Loucy (cell line): Measurements from ENCODE around the gene FHIT.

ENCODE experiments used
- H2AFZ ChIP-seq: fragments of 200-600 bp; sonication (generic); 2 replicates; pipeline ENCODE4 v1.6.0; 2016; ENCODE audit warnings: antibody characterized with exemption, mild to moderate bottlenecking, low read length, moderate library complexity
- H3F3A ChIP-seq: fragments of 200-600 bp; 2 replicates; pipeline ENCODE4 v1.6.0; 2016; ENCODE audit warnings: antibody characterized with exemption, low read depth, mild to moderate bottlenecking
- H3K27me3 ChIP-seq: fragments of 200-600 bp; sonication (generic); 2 replicates; pipeline ENCODE4 v1.6.1; 2014; ENCODE audit warnings: low read length, mild to moderate bottlenecking; ENCODE audit not compliant: insufficient read depth, poor library complexity, severe bottlenecking
- H3K36me3 ChIP-seq: fragments of 200-600 bp; sonication (generic); 2 replicates; pipeline ENCODE4 v1.6.1; 2016; ENCODE audit warnings: low read length; ENCODE audit not compliant: insufficient read depth
- H3K4me1 ChIP-seq: fragments of 200-600 bp; sonication (generic); 2 replicates; pipeline ENCODE4 v1.5.1; 2014; ENCODE audit warnings: low read length, mild to moderate bottlenecking; ENCODE audit not compliant: insufficient read depth, poor library complexity, severe bottlenecking
- H3K4me2 ChIP-seq: fragments of 200-600 bp; sonication (generic); 2 replicates; pipeline ENCODE4 v1.6.0; 2014; ENCODE audit warnings: antibody characterized with exemption, low read length, low read depth, mild to moderate bottlenecking; ENCODE audit not compliant: poor library complexity, severe bottlenecking
- H3K4me3 ChIP-seq: fragments of 200-600 bp; sonication (generic); 2 replicates; pipeline ENCODE4 v1.5.1; 2014; ENCODE audit warnings: low read length, mild to moderate bottlenecking, mixed read lengths; ENCODE audit not compliant: poor library complexity, severe bottlenecking
- H3K79me2 ChIP-seq: fragments of 200-600 bp; sonication (generic); 2 replicates; pipeline ENCODE4 v1.6.1; 2014; ENCODE audit warnings: low read length; ENCODE audit not compliant: insufficient read depth
- H3K9ac ChIP-seq: fragments of 200-600 bp; sonication (generic); 2 replicates; pipeline ENCODE4 v1.6.0; 2014; ENCODE audit warnings: mild to moderate bottlenecking, low read depth, low read length, moderate library complexity; ENCODE audit not compliant: poor library complexity, severe bottlenecking
- H3K9me2 ChIP-seq: fragments of 200-600 bp; sonication (generic); replicated peaks from 2 replicates; pipeline ENCODE4 v1.6.1; 2016; ENCODE audit warnings: low read depth, low read length, mixed read lengths
- H3K9me3 ChIP-seq: fragments of 200-600 bp; sonication (generic); 2 replicates; pipeline ENCODE4 v1.6.1; 2014; ENCODE audit warnings: mild to moderate bottlenecking, antibody characterized with exemption, low read length, low read depth; ENCODE audit not compliant: insufficient read depth
- H4K20me1 ChIP-seq: fragments of 200-600 bp; sonication (generic); 2 replicates; pipeline ENCODE4 v1.6.0; 2014; ENCODE audit warnings: antibody characterized with exemption, low read length, mild to moderate bottlenecking; ENCODE audit not compliant: insufficient read depth, poor library complexity, severe bottlenecking
- CTCF ChIP-seq: fragments of 200-600 bp; sonication (generic); conservative IDR thresholded peaks from 2 replicates; pipeline ENCODE4 v1.5.1; 2014; ENCODE audit warnings: mild to moderate bottlenecking, antibody characterized with exemption, low read length
- EZH2phosphoT487 ChIP-seq: fragments of 200-600 bp; IDR thresholded peaks from 2 replicates; pipeline ENCODE4 v1.6.1; 2018; ENCODE audit warnings: antibody characterized with exemption, mild to moderate bottlenecking, moderate library complexity, borderline replicate concordance

The FHIT gene

GRCh38 chr3:61172203-61172602, 79.0 kb downstream of the FHIT start:
- Histone ChIP-seq H3K9me2 (no peaks in the 10 kb centered on the region), H3K9ac (peak overlapping the region; percentile 11), H3K79me2 (no peaks in the 10 kb centered on the region), H2AFZ (no peak overlapping the region), H3F3A (no peaks in the 10 kb centered on the region), H3K27me3 (no peaks in the 10 kb centered on the region), H3K4me3 (no peak overlapping the region), H3K4me1 (peaks cover 40% of the 10 kb centered on the region), H3K4me2 (peak overlapping the region; percentile 55), H3K36me3 (no peaks in the 10 kb centered on the region), H3K9me3 (no peaks in the 10 kb centered on the region), H4K20me1 (no peaks in the 10 kb centered on the region)
- TF ChIP-seq CTCF = no peak
- no peak for TF ChIP-seq EZH2phosphoT487

GRCh38 chr3:61169621-61170251, 81.5 kb downstream of the FHIT start:
- no peak overlapping the region for H3K4me2 ChIP-seq
- no peak for TF ChIP-seq EZH2phosphoT487
- TF ChIP-seq CTCF = no peak
- no peaks in the 10 kb centered on the region for H4K20me1 ChIP-seq
- H3K4me3 ChIP-seq = no peak overlapping the region
- H3K79me2 ChIP-seq = no peaks in the 10 kb centered on the region
- no peaks in the 10 kb centered on the region for H3F3A ChIP-seq
- H3K36me3 ChIP-seq = no peaks in the 10 kb centered on the region
- H3K9me2 ChIP-seq = no peaks in the 10 kb centered on the region
- H3K9ac ChIP-seq = no peak overlapping the region
- H3K4me1 ChIP-seq = peaks cover 35% of the 10 kb centered on the region
- no peak overlapping the region for H2AFZ ChIP-seq
- no peaks in the 10 kb centered on the region for H3K27me3 ChIP-seq
- H3K9me3 ChIP-seq = no peaks in the 10 kb centered on the region

- no peaks in the 10 kb centered on the region for H3K9me2 ChIP-seq
- no peaks in the 10 kb centered on the region for H4K20me1 ChIP-seq
- H3K9ac ChIP-seq = no peak overlapping the region
These were observed 83.0 kb downstream of the FHIT start for GRCh38 chr3:61168286-61168685.

More at GRCh38 chr3:61168286-61168685, 83.0 kb downstream of the FHIT start:
- H3K4me1 ChIP-seq = peaks cover 24% of the 10 kb centered on the region
- no peaks in the 10 kb centered on the region for H3K27me3 ChIP-seq
- no peaks in the 10 kb centered on the region for H3K9me3 ChIP-seq
- no peaks in the 10 kb centered on the region for H3K79me2 ChIP-seq
- H3K4me2 ChIP-seq = no peak overlapping the region
- no peak for TF ChIP-seq EZH2phosphoT487
- TF ChIP-seq CTCF = no peak
- H3F3A ChIP-seq = no peaks in the 10 kb centered on the region
- no peaks in the 10 kb centered on the region for H3K36me3 ChIP-seq
- no peak overlapping the region for H2AFZ ChIP-seq
- no peak overlapping the region for H3K4me3 ChIP-seq
